ENCODE measurements around the gene EVPL. TPM values are rescaled to one million over a fixed set of nuclear protein-coding genes. Genes with fewer than 3 reads are reported as not detected.
A peak's percentile ranks its signal among the peaks of the same experiment; 100 is the strongest.

Gene EVPL
- total RNA-seq, 2 experiments from 2014 or later = 0.16 to 0.34 TPM

GRCh38 chr17:76023900-76024237, 3.2 kb downstream of the EVPL start:
- no peaks in the 10 kb centered on the region for H3K9me3 Mint-ChIP-seq
- H3K36me3 Mint-ChIP-seq (ENCODE audit: low read depth) = no peaks in the 10 kb centered on the region
- no peak overlapping the region for H3K27ac Mint-ChIP-seq
- intact Hi-C loops (cut with micrococcal nuclease) = no loop called here
- CTCF ChIA-PET = interaction anchor here (0.9 kb wide), 1 partner anchor 14 kb away, joined by 3 read pairs; no protein-coding TSS in a partner anchor
- H3K27me3 Mint-ChIP-seq = no peaks in the 10 kb centered on the region
- peaks cover 5% of the 10 kb centered on the region for H3K4me1 Mint-ChIP-seq (ENCODE audit: low read depth)
- DNase-seq = no peak
- no peak overlapping the region for H3K4me3 Mint-ChIP-seq
- TF ChIP-seq CTCF (IDR thresholded peaks at IDR 0.05) = no peak
- no peak for ATAC-seq
- POLR2A ChIA-PET = interaction anchor here (0.6 to 0.8 kb wide), 3 partner anchors 8 to 74 kb away, joined by 3 to 4 read pairs (median 3); no protein-coding TSS in a partner anchor

- H3K36me3 Mint-ChIP-seq (ENCODE audit: low read depth) = no peaks in the 10 kb centered on the region
- ATAC-seq (no peak), DNase-seq (no peak)
- no peaks in the 10 kb centered on the region for H3K9me3 Mint-ChIP-seq
- POLR2A ChIA-PET = interaction anchor here (0.6 to 0.8 kb wide), 3 partner anchors 8 to 74 kb away, joined by 3 to 4 read pairs (median 3); no protein-coding TSS in a partner anchor
- intact Hi-C loops (cut with micrococcal nuclease) = no loop called here
- TF ChIP-seq CTCF (IDR thresholded peaks at IDR 0.05) = no peak
- CTCF ChIA-PET = interaction anchor here (0.9 kb wide), 1 partner anchor 15 kb away, joined by 3 read pairs; no protein-coding TSS in a partner anchor
- no peak overlapping the region for H3K4me3 Mint-ChIP-seq
- peak overlapping the region; percentile 38 for H3K27ac Mint-ChIP-seq
- no peaks in the 10 kb centered on the region for H3K27me3 Mint-ChIP-seq
- no peaks in the 10 kb centered on the region for H3K4me1 Mint-ChIP-seq (ENCODE audit: low read depth)
Observed at GRCh38 chr17:76022973-76023899, 3.9 kb downstream of the EVPL start.

GRCh38 chr17:76022285-76022684, 4.8 kb downstream of the EVPL start:
- no peaks in the 10 kb centered on the region for H3K36me3 Mint-ChIP-seq (ENCODE audit: low read depth)
- H3K4me1 Mint-ChIP-seq (ENCODE audit: low read depth) = no peaks in the 10 kb centered on the region
- no peak overlapping the region for H3K27ac Mint-ChIP-seq
- no peak overlapping the region for H3K4me3 Mint-ChIP-seq
- no peak for DNase-seq
- POLR2A ChIA-PET = no interaction called here
- CTCF ChIA-PET = no interaction called here
- H3K9me3 Mint-ChIP-seq = no peaks in the 10 kb centered on the region
- no peak for TF ChIP-seq CTCF (IDR thresholded peaks at IDR 0.05)
- no peak for ATAC-seq
- H3K27me3 Mint-ChIP-seq = no peaks in the 10 kb centered on the region
- intact Hi-C loops (cut with micrococcal nuclease) = no loop called here

GRCh38 chr17:76019833-76020467, 7.2 kb downstream of the EVPL start:
- intact Hi-C loops (cut with micrococcal nuclease) = loop anchor here (5.0 kb wide), 1 partner anchor 82 kb away; the partner anchor contains the start of gene EXOC7
- DNase-seq = no peak
- ATAC-seq = no peak
- no peaks in the 10 kb centered on the region for H3K36me3 Mint-ChIP-seq (ENCODE audit: low read depth)
- H3K27me3 Mint-ChIP-seq = no peaks in the 10 kb centered on the region
- TF ChIP-seq CTCF (IDR thresholded peaks at IDR 0.05) = no peak
- H3K4me1 Mint-ChIP-seq (ENCODE audit: low read depth) = no peaks in the 10 kb centered on the region
- no peak overlapping the region for H3K27ac Mint-ChIP-seq
- ChIA-PET POLR2A (interaction anchor here (0.9 kb wide), 1 partner anchor 9 kb away, joined by 4 read pairs; no protein-coding TSS in a partner anchor), CTCF (interaction anchor here (0.6 to 1.6 kb wide), 17 partner anchors 10 to 378 kb away, joined by 3 to 11 read pairs (median 3); partner anchors contain the start of gene CDK3)
- H3K4me3 Mint-ChIP-seq = no peak overlapping the region
- H3K9me3 Mint-ChIP-seq = no peaks in the 10 kb centered on the region

All from activated CD8-positive, alpha-beta T cell treated with anti-CD3 and anti-CD28 coated beads for 36 hours (primary cell).